HG03354 (cell line): ENCODE data around the gene CYP4A22.
"Not testable (repeated sequence)": the region's sequence is repeated elsewhere in the genome, so short reads cannot be mapped to it uniquely, and the experiment has no call there.

Experiments used
- ATAC-seq: cut with Tn5 transposase; IDR thresholded peaks from one replicate; pipeline ENCODE4 v1.9.1; 2021; ENCODE audit warnings: mild to moderate bottlenecking; ENCODE audit not compliant: unreplicated experiment, poor library complexity, severe bottlenecking

Gene CYP4A22

GRCh38 chr1:47137198-47137597 is at the start of gene CYP4A22:
Gene CYP4A22 (plus strand): TSS chr1:47137441. CDS start chr1:47137486, 45 bp downstream.
- ATAC-seq: no peak

- not testable (repeated sequence) for ATAC-seq
Measured at GRCh38 chr1:47089356-47089755, 47.9 kb upstream of the CYP4A22 start.

GRCh38 chr1:47091476-47091875 is 45.8 kb upstream of the CYP4A22 start:
- ATAC-seq: not testable (repeated sequence)

- no peak for ATAC-seq
Measured at GRCh38 chr1:47104816-47105215, 32.4 kb upstream of the CYP4A22 start.

GRCh38 chr1:47106792-47107191 is 30.4 kb upstream of the CYP4A22 start:
- no peak for ATAC-seq

- ATAC-seq: not testable (repeated sequence)
Measured at GRCh38 chr1:47107851-47108574, 29.2 kb upstream of the CYP4A22 start.

- not testable (repeated sequence) for ATAC-seq
Measured at GRCh38 chr1:47109482-47109881, 27.8 kb upstream of the CYP4A22 start.

- no peak for ATAC-seq
Measured at GRCh38 chr1:47113178-47113577, 24.1 kb upstream of the CYP4A22 start.

GRCh38 chr1:47121039-47121438 is 16.2 kb upstream of the CYP4A22 start:
- not testable (repeated sequence) for ATAC-seq

- ATAC-seq: not testable (repeated sequence)
Measured at GRCh38 chr1:47124834-47125233, 12.4 kb upstream of the CYP4A22 start.

- not testable (repeated sequence) for ATAC-seq
Measured at GRCh38 chr1:47126997-47127396, 10.2 kb upstream of the CYP4A22 start.

- no peak for ATAC-seq
Measured at GRCh38 chr1:47128221-47128620, 9.0 kb upstream of the CYP4A22 start.

- ATAC-seq: not testable (repeated sequence)
Measured at GRCh38 chr1:47128854-47129253, 8.4 kb upstream of the CYP4A22 start.

GRCh38 chr1:47129489-47130230 is 7.6 kb upstream of the CYP4A22 start:
- ATAC-seq: not testable (repeated sequence)

GRCh38 chr1:47132665-47133064 is 4.6 kb upstream of the CYP4A22 start:
- not testable (repeated sequence) for ATAC-seq

GRCh38 chr1:47137925-47138615 is 829 bp downstream of the CYP4A22 start:
- ATAC-seq: no peak

GRCh38 chr1:47140358-47140757 is 3.1 kb downstream of the CYP4A22 start:
- ATAC-seq: not testable (repeated sequence)

GRCh38 chr1:47143654-47144053 is 6.4 kb downstream of the CYP4A22 start:
- ATAC-seq: not testable (repeated sequence)

- ATAC-seq: not testable (repeated sequence)
Measured at GRCh38 chr1:47146495-47146894, 9.3 kb downstream of the CYP4A22 start.

GRCh38 chr1:47147047-47147785 is 10.0 kb downstream of the CYP4A22 start:
- no peak for ATAC-seq
